WTC11 (cell line): ENCODE data around the gene PRKCE. TPM values are rescaled to one million over a fixed set of nuclear protein-coding genes. Genes with fewer than 3 reads are reported as not detected.

Source experiments
- ATAC-seq: fragments of 200-7000 bp; cut with Tn5 transposase; 2 replicates; pipeline ENCODE4 v1.10.0; 2021; ENCODE audit warnings: mild to moderate bottlenecking, moderate library complexity
- CTCF ChIA-PET: fragments of 300-600 bp; sonication (Branson Sonifier 250); formaldehyde crosslinking; loops from one replicate; lab custom pipeline; 2021; ENCODE audit warnings: antibody characterized with exemption; lab: Charles Lee
- POLR2A ChIA-PET: fragments of 350-600 bp; sonication (Branson Sonifier 250); formaldehyde crosslinking; loops from one replicate; lab custom pipeline; 2021; ENCODE audit warnings: antibody characterized with exemption; lab: Charles Lee
- DNase-seq: peaks from one replicate; pipeline ENCODE4 v3.0.0; 2021; ENCODE audit warnings: low spot score
- H3K27ac Mint-ChIP-seq: 2 replicates; pipeline ENCODE4 v1.8.0; 2021; ENCODE audit warnings: mixed read lengths
- H3K27me3 Mint-ChIP-seq: 2 replicates; pipeline ENCODE4 v1.8.0; 2021; ENCODE audit warnings: low read depth, mild to moderate bottlenecking, moderate library complexity, mixed read lengths
- H3K36me3 Mint-ChIP-seq: 2 replicates; pipeline ENCODE4 v1.8.0; 2021; ENCODE audit warnings: mixed read lengths
- H3K4me1 Mint-ChIP-seq: 2 replicates; pipeline ENCODE4 v1.8.0; 2022; ENCODE audit warnings: mixed read lengths
- H3K4me3 Mint-ChIP-seq: 2 replicates; pipeline ENCODE4 v1.8.0; 2021; ENCODE audit warnings: mild to moderate bottlenecking, moderate library complexity, mixed read lengths
- H3K9me3 Mint-ChIP-seq: 2 replicates; pipeline ENCODE4 v1.8.0; 2021; ENCODE audit warnings: mixed read lengths
- FOXJ3 ChIP-seq: sonication (generic); formaldehyde crosslinking; IDR thresholded peaks from 2 replicates; pipeline ENCODE4 v1.9.0; 2021; ENCODE audit warnings: missing genetic modification reagents, mild to moderate bottlenecking, borderline replicate concordance
- GABPB1 ChIP-seq: sonication (generic); formaldehyde crosslinking; IDR thresholded peaks from 2 replicates; pipeline ENCODE4 v1.8.1; 2023; ENCODE audit warnings: mild to moderate bottlenecking, missing genetic modification reagents
- GTF2I ChIP-seq: fragments of 250-450 bp; sonication (Bioruptor Pico); conservative IDR thresholded peaks from 2 replicates; pipeline ENCODE4 v1.4.0; 2021; ENCODE audit warnings: mild to moderate bottlenecking
- HMGA2 ChIP-seq: fragments of 250-450 bp; sonication (Bioruptor Pico); IDR thresholded peaks from 2 replicates; pipeline ENCODE4 v1.4.0; 2021; ENCODE audit warnings: mild to moderate bottlenecking, moderate library complexity
- NR1H2 ChIP-seq: sonication (generic); formaldehyde crosslinking; IDR thresholded peaks from 2 replicates; pipeline ENCODE4 v1.9.0; 2021; ENCODE audit warnings: mild to moderate bottlenecking, moderate library complexity, missing genetic modification reagents
- PRRX2 ChIP-seq: fragments of 250-450 bp; sonication (Bioruptor Pico); IDR thresholded peaks from 2 replicates; pipeline ENCODE4 v1.8.0; 2021; ENCODE audit warnings: mild to moderate bottlenecking
- RORB ChIP-seq: fragments of 250-450 bp; sonication (Bioruptor Pico); IDR thresholded peaks from 2 replicates; pipeline ENCODE4 v1.9.0; 2021; ENCODE audit warnings: mild to moderate bottlenecking
- SMAD3 ChIP-seq: sonication (generic); formaldehyde crosslinking; IDR thresholded peaks from 2 replicates; pipeline ENCODE4 v1.8.0; 2022; ENCODE audit warnings: missing genetic modification reagents, mild to moderate bottlenecking, borderline replicate concordance
- ZNF219 ChIP-seq: sonication (generic); formaldehyde crosslinking; IDR thresholded peaks from 2 replicates; pipeline ENCODE4 v1.8.0; 2023; ENCODE audit warnings: missing genetic modification reagents, mild to moderate bottlenecking, borderline replicate concordance
- ZNF317 ChIP-seq: sonication (generic); formaldehyde crosslinking; IDR thresholded peaks from 2 replicates; pipeline ENCODE4 v1.8.1; 2023; ENCODE audit warnings: low read depth, mild to moderate bottlenecking, moderate library complexity, missing genetic modification reagents, borderline replicate concordance
- ZNF416 ChIP-seq: fragments of 250-450 bp; sonication (Bioruptor Pico); IDR thresholded peaks from 2 replicates; pipeline ENCODE4 v1.9.0; 2021; ENCODE audit warnings: mild to moderate bottlenecking, inconsistent platforms
- total RNA-seq: library from RNA; stranded (reverse); gene quantifications from 3 replicates; pipeline ENCODE4 v1.2.3, GENCODE V29; 2021
- TF ChIP-seq, protein P1 (sequence below): sonication (generic); formaldehyde crosslinking; IDR thresholded peaks from 2 replicates; pipeline ENCODE4 v1.8.1; 2023; ENCODE audit warnings: mild to moderate bottlenecking, missing genetic modification reagents
- TF ChIP-seq, protein P2 (sequence below): sonication (generic); formaldehyde crosslinking; IDR thresholded peaks from 2 replicates; pipeline ENCODE4 v1.8.1; 2022; ENCODE audit warnings: low read depth, missing genetic modification reagents, borderline replicate concordance
- TF ChIP-seq, protein P3 (sequence below): sonication (generic); formaldehyde crosslinking; IDR thresholded peaks from 2 replicates; pipeline ENCODE4 v1.8.1; 2023; ENCODE audit warnings: mild to moderate bottlenecking, missing genetic modification reagents, moderate library complexity
- TF ChIP-seq, protein P4 (sequence below): fragments of 250-450 bp; sonication (Bioruptor Pico); IDR thresholded peaks from 2 replicates; pipeline ENCODE4 v1.9.0; 2021; ENCODE audit warnings: mild to moderate bottlenecking, borderline replicate concordance
- TF ChIP-seq, protein P5 (sequence below): fragments of 250-450 bp; sonication (Bioruptor Pico); IDR thresholded peaks from 2 replicates; pipeline ENCODE4 v1.9.0; 2021; ENCODE audit warnings: mild to moderate bottlenecking

Gene PRKCE
- total RNA-seq, 1 experiment from 2014 or later = 5.8 TPM

DNA sequence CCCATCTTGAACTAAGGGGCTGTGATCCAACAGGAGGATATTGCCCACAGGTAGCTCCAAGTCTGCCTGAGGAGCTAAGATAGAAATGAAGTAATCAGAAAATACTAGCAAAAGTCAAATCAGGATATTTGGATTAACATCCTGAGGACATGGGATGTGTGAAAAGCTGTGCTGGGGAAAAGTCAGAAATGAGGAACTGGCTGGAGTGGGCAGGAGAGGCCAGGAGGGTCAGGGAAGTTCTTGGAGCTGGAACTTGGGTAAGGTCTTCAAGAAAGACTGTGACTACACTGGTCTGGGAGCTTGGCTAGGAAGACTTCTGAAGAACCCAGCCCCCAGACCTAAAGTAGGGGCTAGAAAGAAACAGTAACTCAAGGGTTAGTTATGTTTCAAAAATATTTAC lies 250.9 kb downstream of the PRKCE start (continued):
- TF ChIP-seq, protein P1, sequence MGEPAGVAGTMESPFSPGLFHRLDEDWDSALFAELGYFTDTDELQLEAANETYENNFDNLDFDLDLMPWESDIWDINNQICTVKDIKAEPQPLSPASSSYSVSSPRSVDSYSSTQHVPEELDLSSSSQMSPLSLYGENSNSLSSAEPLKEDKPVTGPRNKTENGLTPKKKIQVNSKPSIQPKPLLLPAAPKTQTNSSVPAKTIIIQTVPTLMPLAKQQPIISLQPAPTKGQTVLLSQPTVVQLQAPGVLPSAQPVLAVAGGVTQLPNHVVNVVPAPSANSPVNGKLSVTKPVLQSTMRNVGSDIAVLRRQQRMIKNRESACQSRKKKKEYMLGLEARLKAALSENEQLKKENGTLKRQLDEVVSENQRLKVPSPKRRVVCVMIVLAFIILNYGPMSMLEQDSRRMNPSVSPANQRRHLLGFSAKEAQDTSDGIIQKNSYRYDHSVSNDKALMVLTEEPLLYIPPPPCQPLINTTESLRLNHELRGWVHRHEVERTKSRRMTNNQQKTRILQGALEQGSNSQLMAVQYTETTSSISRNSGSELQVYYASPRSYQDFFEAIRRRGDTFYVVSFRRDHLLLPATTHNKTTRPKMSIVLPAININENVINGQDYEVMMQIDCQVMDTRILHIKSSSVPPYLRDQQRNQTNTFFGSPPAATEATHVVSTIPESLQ (CRISPR knock-in tag) = no peak
- no peak for TF ChIP-seq FOXJ3

DNA sequence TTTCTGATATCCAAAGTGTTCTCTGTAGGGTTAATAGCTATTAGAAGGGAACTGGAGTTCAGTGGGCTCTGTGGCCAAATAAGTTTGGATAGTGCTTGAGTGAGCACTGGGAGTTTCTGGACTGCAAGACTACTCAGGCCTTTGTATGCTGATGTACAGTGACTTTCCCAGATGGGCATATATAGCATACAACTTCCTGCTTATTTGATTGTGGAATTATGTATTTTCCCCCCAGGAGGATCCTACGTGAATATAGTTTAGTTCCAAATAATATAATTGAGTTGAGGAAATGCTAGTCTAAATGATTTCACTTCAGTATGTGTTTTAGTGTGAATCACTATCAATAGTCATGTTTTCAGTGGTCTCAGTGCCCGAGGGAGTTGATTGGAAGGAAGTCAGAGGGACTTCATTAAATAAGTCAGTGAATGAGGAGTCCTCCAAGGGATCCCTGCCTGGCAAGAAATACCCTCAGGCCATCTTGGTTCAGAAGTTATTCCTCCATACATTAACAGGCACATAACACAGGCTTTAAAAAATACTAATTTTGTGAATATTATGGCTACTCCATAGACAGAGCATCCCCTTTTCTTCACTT lies 251.4 kb downstream of the PRKCE start:
- no peak for ATAC-seq
- Mint-ChIP-seq H3K36me3 (no peaks in the 10 kb centered on the region), H3K4me1 (0 out of 2 replicates have a peak, but pooled peaks cover 3% of the 10 kb centered on the region), H3K27ac (no peak overlapping the region), H3K9me3 (no peaks in the 10 kb centered on the region), H3K4me3 (no peak overlapping the region), H3K27me3 (no peaks in the 10 kb centered on the region)
- ChIA-PET CTCF (no interaction called here), POLR2A (no interaction called here)
- no peak for TF ChIP-seq ZNF317
- TF ChIP-seq HMGA2 (CRISPR knock-in tag) = no peak
- DNase-seq = no peak

DNA sequence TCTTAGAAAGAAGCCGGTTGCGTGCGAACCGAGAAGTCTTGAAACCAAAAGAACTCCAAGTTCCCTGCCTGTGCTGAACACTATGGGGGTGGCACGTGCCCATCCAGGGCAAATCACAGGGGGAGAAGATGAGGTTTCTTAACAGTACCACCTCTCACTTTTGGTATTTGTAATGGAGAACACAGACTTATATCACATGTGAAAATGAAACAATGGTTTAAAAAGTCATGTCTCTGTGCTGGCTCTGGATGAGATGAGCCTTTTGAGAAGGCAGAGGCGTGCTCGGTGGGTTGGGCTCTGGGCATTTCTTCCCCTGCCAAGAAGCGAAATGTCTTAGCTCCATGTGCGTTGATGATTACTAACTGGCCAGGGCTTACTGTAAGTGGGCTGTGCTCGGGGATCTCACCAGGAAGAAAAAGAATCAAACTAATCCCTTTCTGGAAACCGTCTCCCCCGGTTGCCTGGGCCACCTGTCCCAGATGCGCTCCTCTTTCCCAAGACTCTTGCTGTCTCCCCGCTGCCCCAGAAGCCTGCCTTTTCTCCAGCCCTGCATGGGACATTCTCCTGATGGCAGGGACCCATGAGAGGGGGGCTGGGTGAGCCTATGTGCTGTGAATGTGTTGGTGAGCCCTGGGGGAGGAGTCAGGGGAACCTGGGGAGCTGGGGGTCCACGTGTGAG lies 252.9 kb downstream of the PRKCE start:
- ChIA-PET CTCF (no interaction called here), POLR2A (no interaction called here)
- Mint-ChIP-seq H3K9me3 (no peaks in the 10 kb centered on the region), H3K4me3 (no peak overlapping the region), H3K36me3 (no peaks in the 10 kb centered on the region), H3K27ac (no peak overlapping the region), H3K27me3 (no peaks in the 10 kb centered on the region), H3K4me1 (0 out of 2 replicates have a peak, but pooled peaks cover 3% of the 10 kb centered on the region)
- ATAC-seq (no peak), DNase-seq (no peak)
- TF ChIP-seq, protein P2, sequence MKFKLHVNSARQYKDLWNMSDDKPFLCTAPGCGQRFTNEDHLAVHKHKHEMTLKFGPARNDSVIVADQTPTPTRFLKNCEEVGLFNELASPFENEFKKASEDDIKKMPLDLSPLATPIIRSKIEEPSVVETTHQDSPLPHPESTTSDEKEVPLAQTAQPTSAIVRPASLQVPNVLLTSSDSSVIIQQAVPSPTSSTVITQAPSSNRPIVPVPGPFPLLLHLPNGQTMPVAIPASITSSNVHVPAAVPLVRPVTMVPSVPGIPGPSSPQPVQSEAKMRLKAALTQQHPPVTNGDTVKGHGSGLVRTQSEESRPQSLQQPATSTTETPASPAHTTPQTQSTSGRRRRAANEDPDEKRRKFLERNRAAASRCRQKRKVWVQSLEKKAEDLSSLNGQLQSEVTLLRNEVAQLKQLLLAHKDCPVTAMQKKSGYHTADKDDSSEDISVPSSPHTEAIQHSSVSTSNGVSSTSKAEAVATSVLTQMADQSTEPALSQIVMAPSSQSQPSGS (CRISPR knock-in tag) = no peak
- TF ChIP-seq GTF2I (CRISPR knock-in tag) (no peak), SMAD3 (no peak), PRRX2 (CRISPR knock-in tag) (no peak), RORB (CRISPR knock-in tag) (no peak), GABPB1 (CRISPR knock-in tag) (no peak), NR1H2 (CRISPR knock-in tag) (no peak), ZNF416 (CRISPR knock-in tag) (no peak), ZNF219 (CRISPR knock-in tag) (no peak)
- TF ChIP-seq, protein P3, sequence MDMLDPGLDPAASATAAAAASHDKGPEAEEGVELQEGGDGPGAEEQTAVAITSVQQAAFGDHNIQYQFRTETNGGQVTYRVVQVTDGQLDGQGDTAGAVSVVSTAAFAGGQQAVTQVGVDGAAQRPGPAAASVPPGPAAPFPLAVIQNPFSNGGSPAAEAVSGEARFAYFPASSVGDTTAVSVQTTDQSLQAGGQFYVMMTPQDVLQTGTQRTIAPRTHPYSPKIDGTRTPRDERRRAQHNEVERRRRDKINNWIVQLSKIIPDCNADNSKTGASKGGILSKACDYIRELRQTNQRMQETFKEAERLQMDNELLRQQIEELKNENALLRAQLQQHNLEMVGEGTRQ (CRISPR knock-in tag) = no peak
- TF ChIP-seq, protein P4, sequence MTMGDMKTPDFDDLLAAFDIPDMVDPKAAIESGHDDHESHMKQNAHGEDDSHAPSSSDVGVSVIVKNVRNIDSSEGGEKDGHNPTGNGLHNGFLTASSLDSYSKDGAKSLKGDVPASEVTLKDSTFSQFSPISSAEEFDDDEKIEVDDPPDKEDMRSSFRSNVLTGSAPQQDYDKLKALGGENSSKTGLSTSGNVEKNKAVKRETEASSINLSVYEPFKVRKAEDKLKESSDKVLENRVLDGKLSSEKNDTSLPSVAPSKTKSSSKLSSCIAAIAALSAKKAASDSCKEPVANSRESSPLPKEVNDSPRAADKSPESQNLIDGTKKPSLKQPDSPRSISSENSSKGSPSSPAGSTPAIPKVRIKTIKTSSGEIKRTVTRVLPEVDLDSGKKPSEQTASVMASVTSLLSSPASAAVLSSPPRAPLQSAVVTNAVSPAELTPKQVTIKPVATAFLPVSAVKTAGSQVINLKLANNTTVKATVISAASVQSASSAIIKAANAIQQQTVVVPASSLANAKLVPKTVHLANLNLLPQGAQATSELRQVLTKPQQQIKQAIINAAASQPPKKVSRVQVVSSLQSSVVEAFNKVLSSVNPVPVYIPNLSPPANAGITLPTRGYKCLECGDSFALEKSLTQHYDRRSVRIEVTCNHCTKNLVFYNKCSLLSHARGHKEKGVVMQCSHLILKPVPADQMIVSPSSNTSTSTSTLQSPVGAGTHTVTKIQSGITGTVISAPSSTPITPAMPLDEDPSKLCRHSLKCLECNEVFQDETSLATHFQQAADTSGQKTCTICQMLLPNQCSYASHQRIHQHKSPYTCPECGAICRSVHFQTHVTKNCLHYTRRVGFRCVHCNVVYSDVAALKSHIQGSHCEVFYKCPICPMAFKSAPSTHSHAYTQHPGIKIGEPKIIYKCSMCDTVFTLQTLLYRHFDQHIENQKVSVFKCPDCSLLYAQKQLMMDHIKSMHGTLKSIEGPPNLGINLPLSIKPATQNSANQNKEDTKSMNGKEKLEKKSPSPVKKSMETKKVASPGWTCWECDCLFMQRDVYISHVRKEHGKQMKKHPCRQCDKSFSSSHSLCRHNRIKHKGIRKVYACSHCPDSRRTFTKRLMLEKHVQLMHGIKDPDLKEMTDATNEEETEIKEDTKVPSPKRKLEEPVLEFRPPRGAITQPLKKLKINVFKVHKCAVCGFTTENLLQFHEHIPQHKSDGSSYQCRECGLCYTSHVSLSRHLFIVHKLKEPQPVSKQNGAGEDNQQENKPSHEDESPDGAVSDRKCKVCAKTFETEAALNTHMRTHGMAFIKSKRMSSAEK (CRISPR knock-in tag) = no peak
- TF ChIP-seq, protein P5, sequence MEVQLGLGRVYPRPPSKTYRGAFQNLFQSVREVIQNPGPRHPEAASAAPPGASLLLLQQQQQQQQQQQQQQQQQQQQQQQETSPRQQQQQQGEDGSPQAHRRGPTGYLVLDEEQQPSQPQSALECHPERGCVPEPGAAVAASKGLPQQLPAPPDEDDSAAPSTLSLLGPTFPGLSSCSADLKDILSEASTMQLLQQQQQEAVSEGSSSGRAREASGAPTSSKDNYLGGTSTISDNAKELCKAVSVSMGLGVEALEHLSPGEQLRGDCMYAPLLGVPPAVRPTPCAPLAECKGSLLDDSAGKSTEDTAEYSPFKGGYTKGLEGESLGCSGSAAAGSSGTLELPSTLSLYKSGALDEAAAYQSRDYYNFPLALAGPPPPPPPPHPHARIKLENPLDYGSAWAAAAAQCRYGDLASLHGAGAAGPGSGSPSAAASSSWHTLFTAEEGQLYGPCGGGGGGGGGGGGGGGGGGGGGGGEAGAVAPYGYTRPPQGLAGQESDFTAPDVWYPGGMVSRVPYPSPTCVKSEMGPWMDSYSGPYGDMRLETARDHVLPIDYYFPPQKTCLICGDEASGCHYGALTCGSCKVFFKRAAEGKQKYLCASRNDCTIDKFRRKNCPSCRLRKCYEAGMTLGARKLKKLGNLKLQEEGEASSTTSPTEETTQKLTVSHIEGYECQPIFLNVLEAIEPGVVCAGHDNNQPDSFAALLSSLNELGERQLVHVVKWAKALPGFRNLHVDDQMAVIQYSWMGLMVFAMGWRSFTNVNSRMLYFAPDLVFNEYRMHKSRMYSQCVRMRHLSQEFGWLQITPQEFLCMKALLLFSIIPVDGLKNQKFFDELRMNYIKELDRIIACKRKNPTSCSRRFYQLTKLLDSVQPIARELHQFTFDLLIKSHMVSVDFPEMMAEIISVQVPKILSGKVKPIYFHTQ (CRISPR knock-in tag) = no peak
